G401.6 (cell line): ENCODE data around the gene FDCSP.
"Not testable (repeated sequence)": the region's sequence is repeated elsewhere in the genome, so short reads cannot be mapped to it uniquely, and the experiment has no call there.

Experiments
- FAIRE-seq: peaks from 2 replicates; lab custom pipeline; 2012; peaks lifted over from hg19 to GRCh38; lab: Jason Lieb, UNC

Gene FDCSP

DNA sequence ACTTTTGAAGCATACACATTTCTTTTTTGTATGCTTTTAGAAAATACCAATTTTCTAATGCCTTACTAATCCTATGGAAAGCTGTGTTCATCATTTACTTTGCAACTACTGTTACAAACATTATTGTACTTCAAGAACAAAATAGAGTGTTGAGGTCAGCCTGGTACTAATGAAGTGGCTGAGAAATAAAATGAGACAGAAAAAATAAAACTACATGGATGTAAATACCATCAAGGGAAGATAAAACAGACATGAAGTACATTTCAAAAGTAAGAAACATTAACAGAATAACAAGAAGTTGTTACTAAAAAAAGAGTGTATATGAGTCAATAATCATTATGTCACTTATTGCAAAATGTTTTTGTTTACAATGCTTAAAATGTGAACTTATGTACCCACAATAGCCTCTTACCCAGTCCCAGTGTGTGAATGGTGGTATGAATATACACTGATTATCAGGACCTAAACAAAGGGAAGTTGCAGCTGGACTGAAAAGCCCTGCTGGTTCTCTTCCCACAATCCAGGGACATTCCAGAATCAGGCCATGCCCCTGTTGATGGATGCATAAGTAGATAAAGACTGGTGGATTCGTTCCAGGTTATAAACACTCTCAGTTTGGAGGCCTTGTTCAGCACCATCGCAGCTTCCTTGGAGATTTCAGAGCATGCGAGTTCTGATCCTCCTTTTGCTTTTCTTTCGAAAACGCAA lies 14.1 kb downstream of the FDCSP start:
- no peak for FAIRE-seq

DNA sequence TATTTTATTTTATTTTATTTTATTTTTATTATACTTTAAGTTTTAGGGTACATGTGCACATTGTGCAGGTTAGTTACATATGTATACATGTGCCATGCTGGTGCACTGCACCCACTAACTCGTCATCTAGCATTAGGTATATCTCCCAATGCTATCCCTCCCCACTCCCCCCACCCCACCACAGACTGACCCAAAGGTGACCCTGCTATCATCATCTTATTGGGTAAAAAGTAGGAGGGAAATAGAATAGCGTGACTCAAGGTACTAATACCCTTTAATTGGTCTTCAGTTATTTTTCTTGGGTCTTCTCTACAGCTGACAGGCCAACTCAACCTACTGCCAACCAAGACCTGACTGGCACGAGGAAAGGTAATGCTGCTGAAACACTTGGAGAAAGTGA lies 16.4 kb downstream of the FDCSP start, which contains the start of gene CSN3:
Gene CSN3 (plus strand): TSS at position 301 of the 400 bp plus-strand sequence. CDS start 2,223 bp downstream, outside the sequence.
- not testable (repeated sequence) for FAIRE-seq

DNA sequence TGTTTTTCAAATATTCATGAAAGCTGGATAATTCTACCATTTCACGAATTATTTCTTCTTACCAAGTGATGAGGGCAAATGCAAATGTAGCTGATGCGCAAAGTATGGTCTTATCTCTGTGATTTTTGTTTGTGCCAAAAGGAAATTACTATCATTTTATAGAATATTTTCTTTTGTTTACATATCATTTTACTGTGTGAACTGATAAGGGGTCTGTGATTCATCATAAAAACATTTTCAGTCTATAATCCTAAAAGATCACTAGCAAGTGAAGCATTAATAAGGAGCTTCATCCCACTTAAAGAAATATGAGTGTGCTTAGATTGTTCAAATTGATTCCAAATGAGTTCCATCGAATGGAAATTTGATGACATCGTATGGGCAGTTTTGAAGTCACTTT lies 17.2 kb downstream of the FDCSP start:
- FAIRE-seq: no peak

DNA sequence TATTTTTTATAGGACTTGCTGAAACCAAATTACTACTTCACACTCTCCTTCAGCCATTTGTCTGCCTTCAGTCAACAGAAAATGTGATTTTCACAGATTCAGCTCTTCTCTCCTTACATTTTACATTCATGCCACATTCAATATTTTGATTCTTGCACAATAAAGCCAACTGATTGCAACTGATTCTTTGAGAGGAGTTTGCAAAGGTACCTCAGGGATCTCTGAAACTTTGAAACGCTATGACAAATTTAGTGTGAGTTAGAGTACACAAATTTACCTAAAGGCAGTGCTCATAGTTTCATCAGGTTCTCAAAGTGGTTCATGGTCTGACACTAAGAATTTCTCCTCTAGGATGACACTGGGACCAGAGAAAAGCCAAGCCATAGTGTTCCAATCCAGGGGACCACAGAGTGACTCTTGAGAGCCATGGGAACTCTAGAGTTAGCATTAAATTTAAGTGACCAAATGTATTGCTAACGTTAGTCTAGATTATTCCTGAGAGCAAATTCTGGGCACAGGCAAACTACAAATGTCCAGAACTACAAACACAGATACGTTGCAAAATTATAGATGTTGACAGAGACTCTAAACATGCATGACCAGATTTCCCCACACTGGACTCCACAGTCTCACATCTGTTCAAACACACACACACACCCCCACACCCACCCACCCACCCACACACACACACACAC lies 25.5 kb downstream of the FDCSP start:
- no peak for FAIRE-seq

DNA sequence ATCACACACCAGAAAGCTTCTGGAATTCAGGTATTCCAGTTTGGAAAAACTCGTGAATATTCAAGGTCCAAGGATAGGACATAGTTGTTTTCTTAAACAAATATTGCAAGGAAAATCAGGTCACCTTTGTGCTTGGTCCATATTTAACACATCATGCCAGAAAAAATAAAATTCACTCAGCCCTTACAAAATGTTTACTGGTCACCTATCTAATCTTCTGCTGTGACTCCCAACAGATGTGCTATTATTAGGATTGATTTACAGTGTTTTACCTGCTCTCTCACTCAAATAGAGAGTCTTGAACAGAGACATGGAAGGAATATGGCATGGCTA lies 26.0 kb downstream of the FDCSP start:
- FAIRE-seq: no peak

DNA sequence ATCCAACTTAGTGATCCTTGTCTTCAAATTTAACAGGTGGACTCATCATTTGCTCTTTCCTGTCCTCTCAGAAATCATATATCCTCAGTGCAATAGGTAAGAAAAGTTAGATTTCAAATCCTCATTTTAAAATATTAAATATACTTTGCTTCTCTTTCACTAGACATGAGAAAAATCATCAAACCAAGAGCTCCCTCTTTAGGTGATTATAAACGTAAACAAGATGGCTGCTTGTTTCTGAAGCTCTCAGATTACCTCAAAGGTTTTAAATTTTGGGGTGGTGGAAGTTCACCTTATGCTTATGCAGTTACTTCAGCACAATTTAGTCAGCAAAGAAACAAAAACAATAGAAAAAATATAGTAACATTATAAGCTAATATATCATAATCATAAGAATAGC lies 43.8 kb downstream of the FDCSP start:
- FAIRE-seq: no peak

DNA sequence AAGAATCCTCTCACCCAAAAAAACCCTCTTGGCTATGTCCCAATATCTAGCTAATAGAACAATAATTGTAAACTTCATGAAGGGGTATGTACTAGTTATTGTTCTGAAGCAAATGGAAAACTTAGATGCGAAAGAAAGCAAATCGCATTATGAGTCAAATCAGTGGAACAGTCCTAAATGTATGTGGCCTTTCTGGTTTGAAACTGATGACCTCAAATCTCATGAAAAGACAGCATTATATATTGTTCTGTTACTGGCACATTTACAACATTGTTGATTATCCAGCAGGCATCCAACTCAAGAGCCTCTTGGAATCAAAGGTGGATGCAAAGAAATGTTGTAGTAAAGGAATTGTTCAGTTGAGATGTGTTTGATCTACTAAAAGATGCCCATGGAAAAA lies 51.2 kb downstream of the FDCSP start:
- FAIRE-seq: no peak

DNA sequence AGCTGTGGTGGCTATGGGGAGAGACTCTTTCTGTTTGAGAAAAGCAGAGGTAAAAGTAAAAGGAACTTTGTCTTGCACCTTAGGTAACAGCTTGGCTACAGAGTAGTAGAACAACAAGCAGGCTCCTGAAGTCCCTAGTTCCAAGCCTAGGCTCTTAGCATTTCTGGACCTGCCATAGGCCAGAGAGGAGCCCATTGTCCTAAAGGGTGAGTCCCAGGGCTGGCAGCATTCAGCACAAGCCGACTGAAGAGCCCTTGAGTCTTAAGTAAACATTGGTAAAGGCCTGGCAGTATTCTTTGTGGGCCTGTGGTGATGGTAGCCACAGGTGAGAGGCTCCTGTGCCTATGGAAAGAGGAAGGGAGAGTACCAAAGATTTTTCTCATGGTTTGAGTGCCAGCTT lies 54.6 kb downstream of the FDCSP start:
- no peak for FAIRE-seq
